GM19467 (cell line): ENCODE measurements around the gene CUL2.
"Not testable (repeated sequence)": the region's sequence is repeated elsewhere in the genome, so short reads cannot be mapped to it uniquely, and the experiment has no call there.

Source experiments
- ATAC-seq: cut with Tn5 transposase; IDR thresholded peaks from one replicate; pipeline ENCODE4 v1.9.1; 2021; ENCODE audit warnings: mild to moderate bottlenecking, moderate library complexity; ENCODE audit not compliant: unreplicated experiment

Gene CUL2

DNA sequence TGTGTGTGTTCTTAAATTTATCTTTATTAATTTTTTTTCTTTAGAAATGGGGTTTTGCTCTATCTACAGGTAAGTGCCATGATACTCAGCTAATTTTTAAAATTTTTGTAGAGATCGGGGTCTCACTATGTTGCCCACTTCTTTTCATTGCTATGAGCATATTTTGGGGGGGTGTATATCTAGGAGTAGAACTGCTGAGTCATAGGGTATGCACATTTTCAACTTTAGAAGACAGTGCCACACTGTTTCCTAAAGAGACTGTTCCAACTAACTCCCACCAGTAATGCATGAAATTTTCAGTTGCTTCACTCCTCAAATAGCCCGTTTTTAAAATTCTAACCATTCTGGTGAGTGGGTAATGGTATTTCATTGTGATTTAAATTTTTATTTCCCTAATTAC is 108.3 kb downstream of the CUL2 start:
- ATAC-seq: no peak

DNA sequence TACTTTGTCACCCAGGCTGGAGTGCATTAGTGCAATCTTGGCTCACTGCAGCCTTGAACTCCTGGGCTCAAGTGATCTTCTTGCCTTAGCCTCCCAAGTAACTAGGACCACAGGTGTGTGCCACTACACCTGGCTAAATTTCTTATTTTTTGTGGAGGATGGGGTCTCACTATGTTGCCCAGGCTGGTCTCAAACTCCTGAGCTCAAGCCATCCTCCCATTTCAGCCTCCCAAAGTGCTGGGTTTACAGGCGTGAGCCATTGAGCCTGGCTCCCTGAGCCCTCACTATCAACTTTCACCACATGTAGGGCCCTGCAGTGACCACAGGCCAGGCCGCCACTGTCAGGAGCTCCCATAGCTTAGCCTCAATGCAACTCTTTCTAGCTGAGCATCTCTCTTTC is 110.2 kb downstream of the CUL2 start:
- no peak for ATAC-seq

DNA sequence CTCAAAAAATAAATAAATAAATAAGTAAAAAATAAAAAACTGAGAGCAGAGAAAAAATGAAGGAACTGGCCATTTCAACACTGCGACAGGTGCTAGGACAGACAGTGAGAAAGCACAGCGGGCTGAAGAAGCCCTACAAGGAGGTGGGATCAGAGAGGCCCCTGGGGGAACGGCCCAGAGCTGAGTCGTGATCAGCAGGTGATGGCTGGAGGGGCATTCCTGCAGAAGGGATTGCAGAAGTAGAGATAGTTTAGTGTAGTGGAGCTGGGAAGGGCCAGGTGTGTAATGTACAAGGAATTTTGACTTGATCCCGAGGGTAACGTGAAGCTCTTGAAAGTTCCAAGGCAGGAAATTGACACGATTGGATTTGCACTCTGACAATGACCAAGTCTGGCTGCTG is 112.1 kb downstream of the CUL2 start:
- ATAC-seq: no peak

DNA sequence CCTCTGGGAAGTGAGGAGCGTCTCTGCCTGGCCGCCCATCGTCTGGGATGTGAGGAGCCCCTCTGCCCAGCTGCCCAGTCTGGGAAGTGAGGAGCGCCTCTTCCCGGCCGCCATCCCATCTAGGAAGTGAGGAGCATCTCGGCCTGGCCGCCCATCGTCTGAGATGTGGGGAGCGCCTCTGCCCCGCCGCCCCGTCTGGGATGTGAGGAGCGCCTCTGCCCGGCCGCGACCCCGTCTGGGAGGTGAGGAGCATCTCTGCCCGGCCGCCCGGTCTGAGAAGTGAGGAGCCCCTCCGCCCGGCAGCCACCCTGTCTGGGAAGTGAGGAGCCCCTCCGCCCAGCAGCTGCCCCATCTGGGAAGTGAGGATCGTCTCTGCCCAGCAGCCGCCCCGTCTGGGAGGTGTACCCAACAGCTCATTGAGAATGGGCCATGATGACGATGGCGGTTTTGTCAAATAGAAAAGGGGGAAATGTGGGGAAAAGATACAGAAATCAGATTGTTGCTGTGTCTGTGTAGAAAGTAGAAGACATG is 113.7 kb downstream of the CUL2 start:
- ATAC-seq: not testable (repeated sequence)

DNA sequence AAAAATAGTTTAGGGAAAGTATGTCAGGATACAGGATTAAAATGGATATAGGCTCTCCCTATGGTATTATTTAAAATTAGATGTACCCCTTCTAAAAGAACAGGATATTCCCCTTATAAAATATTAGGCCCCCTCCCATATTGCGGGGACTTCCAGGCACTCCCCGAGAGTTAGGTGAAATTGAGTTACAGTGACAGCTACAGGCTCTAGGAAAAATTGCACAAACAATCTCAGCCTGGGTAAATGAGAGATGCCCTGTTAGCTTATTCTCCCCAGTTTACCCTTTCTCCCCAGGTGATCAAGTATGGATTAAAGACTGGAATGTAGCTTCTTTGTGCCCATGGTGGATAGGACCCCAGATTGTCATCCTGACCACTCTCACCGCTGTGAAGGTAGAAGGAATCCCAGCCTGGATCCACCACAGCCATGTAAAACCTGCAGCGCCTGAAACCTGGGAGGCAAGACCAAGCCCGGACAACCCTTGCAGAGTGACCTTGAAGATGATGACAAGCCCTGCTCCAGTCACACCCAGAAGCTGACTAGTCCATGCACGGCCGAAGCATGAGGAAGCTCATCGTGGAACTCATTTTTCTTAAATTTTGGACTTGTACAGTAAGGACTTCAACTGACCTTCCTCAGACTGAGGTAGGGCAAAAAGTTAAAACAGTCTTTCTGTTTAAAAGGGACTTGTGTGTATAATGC is 115.6 kb downstream of the CUL2 start:
- not testable (repeated sequence) for ATAC-seq

DNA sequence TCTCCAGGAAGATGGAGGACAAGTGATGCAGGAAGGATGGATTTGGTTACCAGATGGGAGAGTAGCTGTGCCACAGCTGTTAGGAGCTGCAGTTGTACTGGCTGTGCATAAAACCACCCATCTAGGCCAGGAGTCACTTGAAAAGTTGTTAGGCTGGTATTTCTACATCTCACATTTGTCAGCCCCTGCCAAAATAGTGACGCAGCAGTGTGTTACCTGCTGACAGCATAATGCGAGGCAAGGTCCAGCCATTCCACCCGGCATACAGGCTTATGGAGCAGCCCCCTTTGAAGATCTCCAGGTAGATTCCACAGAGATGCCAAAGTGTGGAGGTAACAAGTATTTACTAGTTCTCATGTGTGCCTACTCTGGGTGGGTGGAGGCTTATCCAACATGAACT is 116.4 kb downstream of the CUL2 start:
- not testable (repeated sequence) for ATAC-seq

DNA sequence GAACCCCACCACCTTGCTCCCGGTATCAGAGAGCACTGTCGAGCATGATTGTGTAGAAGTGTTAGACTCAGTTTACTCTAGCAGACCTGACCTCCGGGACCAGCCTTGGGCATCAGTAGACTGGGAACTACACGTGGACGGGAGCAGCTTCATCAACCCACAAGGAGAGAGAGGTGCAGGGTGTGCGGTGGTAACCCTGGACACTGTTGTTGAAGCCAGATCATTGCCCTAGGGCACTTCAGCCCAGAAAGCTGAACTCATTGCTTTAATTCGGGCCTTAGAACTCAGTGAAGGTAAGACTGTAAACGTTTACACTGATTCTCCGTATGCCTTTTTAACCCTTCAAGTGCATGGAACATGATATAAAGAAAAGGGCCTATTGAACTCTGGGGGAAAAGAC is 117.0 kb downstream of the CUL2 start:
- ATAC-seq: not testable (repeated sequence)

DNA sequence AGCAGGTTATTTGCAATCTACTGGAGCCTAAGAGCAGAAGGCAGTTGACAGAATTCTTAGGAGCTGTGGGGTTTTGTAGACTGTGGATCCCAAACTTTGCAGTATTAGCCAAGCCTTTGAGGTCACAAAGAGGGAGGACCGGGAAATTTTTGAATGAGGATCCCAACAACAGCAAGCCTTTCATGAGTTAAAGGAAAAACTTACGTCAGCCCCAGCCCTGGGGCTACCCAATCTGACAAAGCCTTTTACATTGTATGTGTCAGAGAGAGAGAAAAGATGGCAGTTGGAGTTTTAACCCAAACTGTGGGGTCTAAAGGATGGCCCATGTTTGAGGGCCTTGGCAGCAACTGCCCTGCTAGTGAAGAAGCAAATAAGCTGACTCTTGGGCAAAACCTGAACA is 117.5 kb downstream of the CUL2 start:
- ATAC-seq: not testable (repeated sequence)

DNA sequence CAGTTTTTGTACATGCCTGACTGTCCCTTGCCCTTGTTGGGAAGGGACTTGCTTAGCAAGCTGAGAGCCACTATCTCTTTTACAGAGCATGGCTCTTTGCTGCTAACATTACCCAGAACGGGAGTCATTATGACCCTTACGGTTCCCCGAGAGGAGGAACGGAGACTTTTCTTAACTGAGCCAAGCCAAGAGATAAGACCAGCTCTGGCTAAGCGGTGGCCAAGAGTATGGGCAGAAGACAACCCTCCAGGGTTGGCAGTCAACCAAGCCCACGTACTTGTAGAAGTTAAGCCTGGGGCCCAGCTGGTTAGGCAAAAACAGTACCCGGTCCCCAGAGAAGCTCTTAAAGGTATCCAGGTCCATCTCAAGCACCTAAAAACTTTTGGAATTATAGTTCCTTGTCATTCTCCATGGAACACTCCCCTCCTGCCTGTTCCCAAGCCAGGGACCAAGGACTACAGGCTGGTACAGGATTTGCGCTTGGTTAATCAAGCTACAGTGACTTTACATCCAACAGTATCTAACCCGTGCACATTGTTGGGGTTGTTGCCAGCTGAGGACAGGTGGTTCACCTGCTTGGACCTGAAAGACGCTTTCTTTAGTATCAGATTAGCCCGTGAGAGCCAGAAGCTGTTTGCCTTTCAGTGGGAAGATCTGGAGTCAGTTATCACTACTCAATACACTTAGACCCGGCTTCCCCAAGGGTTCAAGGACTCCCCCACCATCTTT is 118.4 kb downstream of the CUL2 start:
- ATAC-seq: not testable (repeated sequence)

DNA sequence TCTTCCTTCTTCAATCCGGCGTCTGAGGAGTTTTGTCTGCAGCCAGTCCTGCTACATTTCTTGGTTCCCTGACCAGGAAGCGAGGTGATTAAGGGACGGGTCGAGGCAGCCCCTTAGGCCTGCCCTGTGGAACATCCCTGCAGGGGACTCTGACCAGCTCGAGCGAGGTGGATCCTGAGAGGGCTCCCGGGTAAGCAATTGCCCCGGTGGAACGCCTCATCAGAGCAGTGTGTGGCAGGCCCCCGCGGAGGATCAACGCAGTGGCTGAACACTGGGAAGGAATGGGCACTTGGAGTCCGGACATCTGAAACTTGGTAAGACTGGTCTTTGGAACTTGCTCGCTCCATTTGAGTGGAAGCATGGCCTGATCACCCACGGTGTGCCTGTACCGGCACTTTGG is 121.0 kb downstream of the CUL2 start:
- ATAC-seq: no peak

DNA sequence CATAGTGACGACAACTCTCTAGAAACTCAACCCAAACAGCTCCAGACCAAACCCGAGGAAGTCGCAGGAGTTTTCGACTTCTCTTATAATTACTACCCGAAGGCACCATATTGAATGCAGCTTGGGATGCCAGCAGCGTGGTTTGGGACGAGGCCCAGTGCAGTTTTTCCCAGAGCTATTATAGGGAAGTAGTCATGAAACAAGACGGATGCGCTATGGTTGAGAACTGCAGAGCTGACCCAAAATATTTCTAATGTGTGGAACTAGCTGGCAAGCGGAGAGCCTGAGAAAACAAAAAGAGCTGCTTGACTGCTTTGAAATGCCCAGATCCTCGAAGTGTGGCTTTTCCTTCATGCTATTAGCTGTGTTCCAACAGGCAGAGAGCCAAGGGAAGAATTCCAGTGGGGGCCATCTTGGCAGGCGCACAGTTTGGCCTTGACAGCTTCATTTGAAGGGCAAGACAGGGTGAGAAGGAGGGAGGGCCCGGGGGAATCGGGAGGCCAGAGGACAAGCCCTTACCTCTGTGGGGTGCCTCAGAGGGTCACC is 122.7 kb downstream of the CUL2 start:
- ATAC-seq: no peak

DNA sequence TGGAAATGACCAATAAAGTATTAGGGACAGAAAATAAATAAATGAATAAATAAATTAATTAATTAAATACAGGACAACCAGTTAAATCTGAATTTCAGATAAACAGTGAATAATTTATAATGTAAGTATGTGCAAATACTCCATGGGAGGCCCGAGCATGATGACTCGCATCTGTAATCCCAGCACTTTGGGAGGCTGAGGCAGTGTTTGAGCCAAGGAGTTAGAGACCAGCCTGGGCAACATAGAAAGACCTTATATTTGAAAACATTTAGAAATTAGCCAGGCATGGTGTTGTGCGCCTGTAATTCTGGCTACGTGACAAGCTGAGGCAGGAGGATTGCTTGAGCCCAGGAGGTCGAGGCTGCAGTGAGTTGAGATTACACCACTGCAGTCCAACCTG is 123.7 kb downstream of the CUL2 start:
- no peak for ATAC-seq

DNA sequence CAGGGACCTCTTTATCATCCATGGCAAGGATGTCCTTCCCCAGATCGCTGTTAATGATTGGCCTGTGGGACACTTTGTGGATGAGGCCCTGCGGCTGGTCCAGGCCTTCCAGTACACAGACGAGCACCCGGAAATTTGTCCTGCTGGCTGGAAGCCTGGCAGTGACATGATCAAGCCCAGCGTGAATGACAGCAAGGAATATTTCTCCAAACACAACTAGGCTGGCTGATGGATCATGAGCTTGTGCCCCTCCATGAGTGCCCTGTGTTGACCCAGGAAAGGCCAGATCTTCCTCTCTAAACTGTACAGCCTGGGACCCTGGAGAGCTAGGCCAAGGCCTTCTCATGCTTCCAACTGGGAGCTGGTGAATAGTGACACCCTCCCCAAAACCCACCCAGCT is 124.1 kb downstream of the CUL2 start:
- no peak for ATAC-seq

DNA sequence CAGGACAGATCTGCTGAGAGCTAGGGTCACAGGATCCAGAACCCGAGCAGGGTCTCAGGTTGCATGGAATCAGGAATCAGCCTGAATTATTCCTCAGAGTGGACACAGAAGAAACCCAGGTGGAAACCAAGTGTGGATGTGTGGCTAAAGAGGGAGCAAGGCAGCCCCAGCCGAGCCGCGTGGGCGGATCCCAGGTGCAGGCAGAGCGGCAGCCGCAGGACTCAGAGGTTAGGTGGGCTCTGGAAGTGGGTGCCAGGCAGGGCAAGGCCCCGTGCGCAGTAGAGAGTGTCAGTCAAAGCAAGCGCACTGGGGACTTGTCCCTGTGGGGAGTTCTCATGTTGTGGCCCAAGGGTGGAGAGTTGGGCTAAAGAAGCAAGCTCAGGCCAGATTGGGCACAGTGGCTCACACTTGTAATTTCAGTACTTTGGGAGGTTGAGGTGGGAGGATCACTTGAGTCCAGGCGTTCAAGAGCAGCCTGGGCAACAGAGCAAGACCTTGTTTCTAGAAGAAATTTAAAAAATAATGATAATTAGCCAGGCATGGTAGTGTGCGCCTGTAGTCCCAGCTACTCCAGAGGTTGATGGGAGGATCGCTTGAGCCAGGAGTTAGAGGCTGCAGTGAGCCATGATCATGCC is 125.9 kb downstream of the CUL2 start:
- ATAC-seq: no peak

DNA sequence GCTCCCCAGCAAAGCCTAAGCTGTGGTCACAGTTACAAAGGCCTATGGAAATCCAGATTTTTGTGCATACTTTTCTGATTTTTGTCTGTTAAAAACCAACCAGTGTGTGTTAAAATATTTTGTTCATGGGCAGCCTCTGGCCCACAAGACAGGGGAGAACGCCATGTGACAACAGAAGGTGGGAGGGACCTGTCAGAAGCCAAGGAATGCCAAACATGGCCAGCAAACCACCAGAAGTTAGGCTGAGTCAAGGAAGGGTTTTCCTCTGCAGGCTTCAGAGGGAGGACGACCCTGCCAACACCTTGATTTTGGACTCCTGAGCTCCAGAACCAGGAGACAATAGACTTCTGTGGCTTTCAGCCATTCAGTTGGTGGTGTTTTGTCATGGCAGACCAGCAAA is 127.3 kb downstream of the CUL2 start:
- no peak for ATAC-seq

DNA sequence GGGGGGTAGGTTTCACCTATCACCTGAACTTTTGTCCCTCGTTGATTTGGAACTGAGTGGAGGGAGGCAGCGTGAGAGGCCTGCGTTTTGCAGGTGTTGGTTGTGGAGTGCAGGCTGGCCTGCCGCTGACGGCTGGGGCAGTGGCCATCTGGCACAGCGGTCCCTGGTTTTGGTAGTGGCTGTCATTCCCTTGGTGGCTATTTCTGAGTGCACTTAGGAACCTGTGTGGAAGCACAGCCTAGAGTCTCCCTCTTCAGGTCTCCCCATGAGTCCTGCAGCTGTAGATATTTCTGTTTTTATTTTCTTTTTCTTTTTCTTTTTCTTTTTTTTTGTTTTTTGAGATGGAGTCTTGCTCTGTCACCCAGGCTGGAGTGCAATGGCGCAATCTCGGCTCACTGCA is 129.2 kb downstream of the CUL2 start:
- no peak for ATAC-seq

DNA sequence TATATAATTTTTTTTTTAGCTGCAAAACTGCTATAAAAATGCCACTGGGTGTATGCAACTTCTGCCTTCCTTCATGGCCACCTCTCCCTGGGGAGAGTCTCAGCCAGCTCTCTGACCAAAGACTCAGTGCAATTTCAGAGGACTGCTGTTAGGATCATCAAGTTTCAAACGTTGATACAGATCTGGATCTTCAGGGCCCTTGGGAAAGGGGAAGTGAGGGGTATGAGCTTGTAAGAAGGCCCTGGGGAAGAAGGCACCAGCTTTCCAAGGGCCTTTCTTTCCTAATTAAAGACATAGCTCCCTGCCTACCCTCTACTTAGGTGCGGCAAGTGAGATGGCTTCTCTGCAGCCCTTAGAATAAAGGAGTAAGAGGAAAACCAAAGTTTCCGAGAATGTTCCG is 130.4 kb downstream of the CUL2 start:
- ATAC-seq: no peak

DNA sequence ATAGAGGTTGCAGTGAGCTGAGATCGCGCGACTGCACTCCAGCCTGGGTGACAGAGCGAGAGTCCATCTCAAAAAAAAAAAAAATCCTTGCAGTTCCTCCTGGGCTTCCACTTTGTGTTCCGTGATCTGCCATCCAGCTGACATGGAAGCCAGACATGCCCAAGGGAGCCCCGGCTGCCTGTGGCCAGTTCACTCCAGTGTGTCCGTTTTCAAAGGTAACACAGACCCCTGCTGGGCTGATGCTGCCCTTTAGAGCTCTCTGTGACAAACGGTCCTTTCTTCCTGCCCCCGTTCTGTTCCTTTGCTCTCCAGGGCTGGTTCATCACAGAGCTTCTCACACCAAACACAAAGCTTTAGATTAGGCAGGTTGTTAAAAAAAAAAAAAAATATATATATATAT is 130.8 kb downstream of the CUL2 start:
- no peak for ATAC-seq
